Measurements from ENCODE around the gene TSGA10. TPM values are rescaled to one million over a fixed set of nuclear protein-coding genes. Genes with fewer than 3 reads are reported as not detected.

Gene TSGA10
- total RNA-seq, 4 donors from 2014 or later = 0.40 to 5.8 (median 1.5) TPM

DNA sequence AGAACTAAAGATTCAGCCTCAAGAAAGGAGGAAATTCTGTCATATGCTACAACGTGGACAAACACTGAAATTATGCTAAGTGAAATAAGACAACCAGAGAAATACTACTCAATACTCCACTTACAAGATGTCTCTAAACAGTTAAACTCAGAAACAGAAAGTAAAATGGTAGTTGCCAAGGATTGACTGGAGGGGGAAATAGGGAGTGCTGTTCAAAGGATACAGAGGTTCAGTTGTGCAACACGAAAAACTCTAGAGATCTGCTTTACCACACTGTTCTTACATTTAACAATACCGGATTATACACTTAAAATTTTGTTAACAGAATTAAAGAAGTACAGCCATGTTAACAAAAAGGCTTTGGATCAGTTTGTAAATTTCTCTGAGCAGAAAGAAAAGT, 53.0 kb downstream of the TSGA10 start:
- no peak overlapping the region for H3K4me3 ChIP-seq
- H3K27me3 ChIP-seq = no peaks in the 10 kb centered on the region
- no peaks in the 10 kb centered on the region for H3K4me1 ChIP-seq
- H3K36me3 ChIP-seq = no peaks in the 10 kb centered on the region
- DNase-seq = no peak
- no peak overlapping the region for H3K27ac ChIP-seq
- TF ChIP-seq, protein P1, sequence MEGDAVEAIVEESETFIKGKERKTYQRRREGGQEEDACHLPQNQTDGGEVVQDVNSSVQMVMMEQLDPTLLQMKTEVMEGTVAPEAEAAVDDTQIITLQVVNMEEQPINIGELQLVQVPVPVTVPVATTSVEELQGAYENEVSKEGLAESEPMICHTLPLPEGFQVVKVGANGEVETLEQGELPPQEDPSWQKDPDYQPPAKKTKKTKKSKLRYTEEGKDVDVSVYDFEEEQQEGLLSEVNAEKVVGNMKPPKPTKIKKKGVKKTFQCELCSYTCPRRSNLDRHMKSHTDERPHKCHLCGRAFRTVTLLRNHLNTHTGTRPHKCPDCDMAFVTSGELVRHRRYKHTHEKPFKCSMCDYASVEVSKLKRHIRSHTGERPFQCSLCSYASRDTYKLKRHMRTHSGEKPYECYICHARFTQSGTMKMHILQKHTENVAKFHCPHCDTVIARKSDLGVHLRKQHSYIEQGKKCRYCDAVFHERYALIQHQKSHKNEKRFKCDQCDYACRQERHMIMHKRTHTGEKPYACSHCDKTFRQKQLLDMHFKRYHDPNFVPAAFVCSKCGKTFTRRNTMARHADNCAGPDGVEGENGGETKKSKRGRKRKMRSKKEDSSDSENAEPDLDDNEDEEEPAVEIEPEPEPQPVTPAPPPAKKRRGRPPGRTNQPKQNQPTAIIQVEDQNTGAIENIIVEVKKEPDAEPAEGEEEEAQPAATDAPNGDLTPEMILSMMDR (IDR thresholded peaks at IDR 0.05 in 4 of 5, conservative IDR thresholded peaks at IDR 0.05 in 1 of 5) = no peak
- no peak for TF ChIP-seq POLR2A (IDR thresholded peaks at IDR 0.05)
- H3K9me3 ChIP-seq = no peaks in the 10 kb centered on the region
- in situ Hi-C loops (cut with MboI; ENCODE audit: low sequenced_read_pairs in 4 of 4) (no loop called here), intact Hi-C loops (cut with DNase I; ENCODE audit: low total_unique reads) (no loop called here)
- ATAC-seq = peak in 1 of 2 donors; percentile 26

DNA sequence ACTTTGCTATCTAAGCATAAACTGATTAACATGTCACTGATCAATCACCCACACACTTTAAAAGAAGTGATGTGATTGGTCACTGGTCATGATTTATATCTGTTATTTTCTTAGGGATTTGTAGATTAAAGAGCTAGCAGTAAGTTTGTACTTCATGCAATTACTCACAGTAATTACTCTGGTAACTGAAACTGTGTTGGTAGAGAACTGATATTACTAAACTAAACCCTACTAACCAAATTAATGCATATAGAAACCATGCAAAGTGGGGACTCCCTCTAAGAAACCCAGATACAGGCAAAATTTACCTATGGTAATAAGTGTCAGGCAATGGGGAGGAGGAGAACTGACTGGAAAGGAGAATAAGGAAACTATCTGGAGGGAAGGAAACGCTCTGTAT, 58.0 kb downstream of the TSGA10 start:
- TF ChIP-seq, protein P1 (IDR thresholded peaks at IDR 0.05 in 4 of 5, conservative IDR thresholded peaks at IDR 0.05 in 1 of 5) = no peak
- no peak for TF ChIP-seq POLR2A (IDR thresholded peaks at IDR 0.05)
- H3K27me3 ChIP-seq = no peaks in the 10 kb centered on the region
- in situ Hi-C loops (cut with MboI; ENCODE audit: low sequenced_read_pairs in 4 of 4) = no loop called here

DNA sequence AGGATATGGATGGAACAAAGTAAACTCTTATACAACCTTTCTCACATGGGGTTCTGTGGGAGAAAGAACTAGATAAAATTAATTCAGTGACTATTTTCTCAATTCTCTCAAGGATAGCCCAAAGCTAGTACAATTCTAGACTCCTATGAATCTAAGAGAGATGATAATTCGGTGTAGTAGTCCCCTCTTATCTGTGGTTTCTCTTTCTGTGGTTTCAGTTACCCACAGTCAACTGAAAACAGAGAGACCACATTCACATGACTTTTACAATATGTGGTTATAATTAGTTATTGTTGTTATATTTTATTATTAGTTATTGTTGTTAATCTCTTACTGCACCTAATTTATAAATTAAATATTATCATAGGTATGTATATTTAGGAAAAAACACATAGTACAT, 66.7 kb downstream of the TSGA10 start:
- H3K4me3 ChIP-seq = no peak overlapping the region
- ATAC-seq (no peak), DNase-seq (no peak)
- H3K36me3 ChIP-seq = no peaks in the 10 kb centered on the region
- in situ Hi-C loops (cut with MboI; ENCODE audit: low sequenced_read_pairs in 4 of 4) = no loop called here
- no peak overlapping the region for H3K27ac ChIP-seq
- H3K9me3 ChIP-seq = no peaks in the 10 kb centered on the region
- intact Hi-C loops (cut with DNase I; ENCODE audit: low total_unique reads) = no loop called here
- H3K27me3 ChIP-seq = no peaks in the 10 kb centered on the region
- TF ChIP-seq POLR2A (IDR thresholded peaks at IDR 0.05) = no peak
- TF ChIP-seq, protein P1 (IDR thresholded peaks at IDR 0.05 in 4 of 5, conservative IDR thresholded peaks at IDR 0.05 in 1 of 5) = no peak
- no peaks in the 10 kb centered on the region for H3K4me1 ChIP-seq

More for the DNA sequence above, 58.0 kb downstream of the TSGA10 start:
- Histone ChIP-seq H3K36me3 (no peaks in the 10 kb centered on the region), H3K9me3 (no peaks in the 10 kb centered on the region), H3K27ac (no peak overlapping the region), H3K4me1 (no peaks in the 10 kb centered on the region), H3K4me3 (no peak overlapping the region)
- intact Hi-C loops (cut with DNase I; ENCODE audit: low total_unique reads) = no loop called here
- ATAC-seq (no peak), DNase-seq (no peak)

DNA sequence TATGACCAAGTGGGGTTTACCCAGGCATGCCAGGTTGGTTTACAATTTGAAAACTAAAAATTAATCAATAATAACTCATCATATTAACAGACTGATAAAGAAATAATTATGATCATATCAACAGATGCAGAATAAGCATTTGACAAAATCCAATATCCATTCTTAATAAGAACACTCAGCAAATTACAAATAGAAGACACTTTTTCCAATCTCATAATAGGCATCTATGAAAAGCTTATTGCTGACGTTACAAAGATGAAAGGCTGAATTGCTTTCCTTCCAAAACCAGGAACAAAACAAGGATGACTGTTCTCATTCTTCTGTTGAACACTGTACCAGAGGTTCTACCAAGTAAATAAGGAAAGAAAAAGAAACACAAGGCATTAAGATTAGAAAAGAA, 68.4 kb downstream of the TSGA10 start:
- in situ Hi-C loops (cut with MboI; ENCODE audit: low sequenced_read_pairs in 4 of 4) (no loop called here), intact Hi-C loops (cut with DNase I; ENCODE audit: low total_unique reads) (no loop called here)
- no peak for ATAC-seq
- no peak for DNase-seq
- H3K9me3 ChIP-seq = no peaks in the 10 kb centered on the region
- H3K36me3 ChIP-seq = no peaks in the 10 kb centered on the region
- H3K4me1 ChIP-seq = no peaks in the 10 kb centered on the region
- H3K27me3 ChIP-seq = peaks cover 0 to 6% (median 0%) of the 10 kb centered on the region in 3 donors
- TF ChIP-seq, protein P1 (IDR thresholded peaks at IDR 0.05 in 4 of 5, conservative IDR thresholded peaks at IDR 0.05 in 1 of 5) = no peak
- TF ChIP-seq POLR2A (IDR thresholded peaks at IDR 0.05) = no peak
- H3K4me3 ChIP-seq = no peak overlapping the region
- no peak overlapping the region for H3K27ac ChIP-seq

DNA sequence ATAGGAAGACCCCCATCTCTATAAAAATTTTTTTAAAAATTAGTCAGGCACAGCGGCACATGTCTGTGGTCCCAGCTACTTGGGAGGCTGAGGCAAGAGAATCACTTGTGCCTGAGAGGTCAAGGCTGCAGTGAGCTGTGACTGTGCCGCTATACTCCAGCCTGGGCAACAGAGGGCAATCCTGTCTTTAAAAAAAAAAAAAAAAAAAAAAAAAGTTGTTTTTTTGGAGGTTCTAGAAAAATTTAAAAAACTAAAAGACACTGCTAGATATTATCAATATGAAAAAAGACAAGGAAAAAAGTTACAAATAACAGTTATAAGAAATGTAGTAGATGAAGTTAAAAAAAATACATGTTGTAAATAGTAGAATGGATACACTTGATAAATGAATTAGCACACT, 69.3 kb downstream of the TSGA10 start:
- Histone ChIP-seq H3K4me1 (no peaks in the 10 kb centered on the region), H3K27ac (no peak overlapping the region), H3K9me3 (no peaks in the 10 kb centered on the region), H3K4me3 (no peak overlapping the region), H3K27me3 (peaks cover 0 to 11% (median 0%) of the 10 kb centered on the region in 3 donors), H3K36me3 (no peaks in the 10 kb centered on the region)
- DNase-seq (no peak), ATAC-seq (no peak)
- in situ Hi-C loops (cut with MboI; ENCODE audit: low sequenced_read_pairs in 4 of 4) (no loop called here), intact Hi-C loops (cut with DNase I; ENCODE audit: low total_unique reads) (no loop called here)
- TF ChIP-seq, protein P1 (IDR thresholded peaks at IDR 0.05 in 4 of 5, conservative IDR thresholded peaks at IDR 0.05 in 1 of 5) = no peak
- TF ChIP-seq POLR2A (IDR thresholded peaks at IDR 0.05) = no peak

Measured in gastrocnemius medialis (tissue), 4 donors.